Measurements from ENCODE around the gene SRC.

The SRC gene

GRCh38 chr20:37329481-37330165, 16.3 kb upstream of the SRC start:
- no peak overlapping the region for H3K4me3 ChIP-seq (ENCODE audit: low read length)
- TF ChIP-seq CTCF (conservative IDR thresholded peaks at IDR 0.05; ENCODE audit: low read length), result no peak
- DNase-seq (ENCODE audit: low read depth), result no peak

GRCh38 chr20:37330316-37330715, 15.6 kb upstream of the SRC start:
- no peak overlapping the region for H3K4me3 ChIP-seq (ENCODE audit: low read length)
- no peak for TF ChIP-seq CTCF (conservative IDR thresholded peaks at IDR 0.05; ENCODE audit: low read length)
- no peak for DNase-seq (ENCODE audit: low read depth)

- no peak for DNase-seq (ENCODE audit: low read depth)
- no peak overlapping the region for H3K4me3 ChIP-seq (ENCODE audit: low read length)
- no peak for TF ChIP-seq CTCF (conservative IDR thresholded peaks at IDR 0.05; ENCODE audit: low read length)
Measured at GRCh38 chr20:37331060-37331857, 14.7 kb upstream of the SRC start.

GRCh38 chr20:37333130-37333847, 12.7 kb upstream of the SRC start:
- DNase-seq (ENCODE audit: low read depth), result no peak
- H3K4me3 ChIP-seq (ENCODE audit: low read length), result no peak overlapping the region
- no peak for TF ChIP-seq CTCF (conservative IDR thresholded peaks at IDR 0.05; ENCODE audit: low read length)

GRCh38 chr20:37333848-37334318, 12.1 kb upstream of the SRC start:
- TF ChIP-seq CTCF (conservative IDR thresholded peaks at IDR 0.05; ENCODE audit: low read length), result no peak
- no peak for DNase-seq (ENCODE audit: low read depth)
- H3K4me3 ChIP-seq (ENCODE audit: low read length), result no peak overlapping the region

GRCh38 chr20:37334450-37334849, 11.5 kb upstream of the SRC start:
- no peak overlapping the region for H3K4me3 ChIP-seq (ENCODE audit: low read length)
- no peak for DNase-seq (ENCODE audit: low read depth)
- no peak for TF ChIP-seq CTCF (conservative IDR thresholded peaks at IDR 0.05; ENCODE audit: low read length)

Data from AG10803 (cell line).